HCT116 (cell line): ENCODE measurements around the gene IQSEC3. TPM values are rescaled to one million over a fixed set of nuclear protein-coding genes. Genes with fewer than 3 reads are reported as not detected.

Experiments
- ATAC-seq: fragments of 200-7000 bp; cut with Tn5 transposase; 2 replicates; pipeline ENCODE4 v1.9.1; 2020; ENCODE audit warnings: mild to moderate bottlenecking, moderate library complexity
- BruUV-seq: library from RNA; stranded (reverse); fragments of 400-500 nt; replicated peaks from 2 replicates; lab custom pipeline; 2021; lab: Mats Ljungman, UMichigan
- CTCF ChIA-PET: fragments of 300-600 bp; sonication (Branson Sonifier 250); formaldehyde crosslinking; loops from one replicate; lab custom pipeline; 2021; ENCODE audit warnings: antibody characterized with exemption; lab: Charles Lee
- POLR2A ChIA-PET: fragments of 300-600, 350-600 bp; sonication (Branson Sonifier 250); formaldehyde crosslinking; loops from one replicate; lab custom pipeline; 2021; ENCODE audit warnings: antibody characterized with exemption; lab: Charles Lee
- RAD21 ChIA-PET, 2 experiments: fragments of 300-600 bp; sonication (Branson Sonifier 250); formaldehyde crosslinking; loops; one replicate each; lab custom pipeline; 2023; ENCODE audit warnings: low total read pairs in 2 of 2; ENCODE audit not compliant: uncharacterized antibody in 2 of 2, unreplicated experiment in 2 of 2, low non-redundant PET in 1 of 2; lab: Charles Lee
- DNase-seq: peaks from one replicate; pipeline ENCODE4 v3.0.0-alpha.2; 2010; ENCODE audit warnings: low read depth, low spot score
- H2AFZ ChIP-seq: fragments of 200-600 bp; shearing (Covaris generic), sonication (generic); 2 replicates; pipeline ENCODE4 v1.6.1; 2017; ENCODE audit warnings: low read depth, mixed run types, mixed read lengths, antibody characterized with exemption, low read length; ENCODE audit not compliant: poor library complexity, severe bottlenecking
- H3K27ac ChIP-seq: 2 replicates; pipeline ENCODE4 v1.5.1; 2012; ENCODE audit warnings: low read depth, low read length
- H3K27me3 ChIP-seq: fragments of 200-600 bp; sonication (generic); 2 replicates; pipeline ENCODE4 v1.6.1; 2016; ENCODE audit warnings: mixed run types, low read length, mixed read lengths; ENCODE audit not compliant: insufficient read depth
- H3K36me3 ChIP-seq, 2 experiments: fragments of 200-500 bp in 1 of 2; fragments of 200-600 bp in 1 of 2; sonication (Bioruptor generic) in 1 of 2; sonication (generic) in 1 of 2; 2 replicates each; pipeline versions ENCODE4 v1.5.1 to v1.6.1; 2014 to 2016; ENCODE audit warnings: low read length in 2 of 2, inconsistent platforms in 1 of 2, mixed read lengths in 1 of 2, mixed run types in 1 of 2; ENCODE audit not compliant: insufficient read depth in 2 of 2, control insufficient read depth in 1 of 2
- H3K4me1 ChIP-seq, 2 experiments: fragments of 200-600 bp in 1 of 2; sonication (generic) in 1 of 2; 2 replicates each; pipeline versions ENCODE4 v1.5.1 to v1.6.1; 2012 to 2017; ENCODE audit warnings: low read length in 2 of 2, inconsistent platforms in 1 of 2, mild to moderate bottlenecking in 1 of 2, mixed read lengths in 1 of 2, mixed run types in 1 of 2, moderate library complexity in 1 of 2; ENCODE audit not compliant: insufficient read depth in 2 of 2, control insufficient read depth in 1 of 2
- H3K4me2 ChIP-seq: fragments of 200-600 bp; sonication (generic); 2 replicates; pipeline ENCODE4 v1.6.1; 2017; ENCODE audit warnings: mixed run types, low read length, mixed read lengths
- H3K4me3 ChIP-seq, 2 experiments: fragments of 200-600 bp in 1 of 2; sonication (generic) in 1 of 2; replicated peaks in 1 of 2; 2 replicates each; pipeline ENCODE4 v1.5.1; 2011 to 2016; ENCODE audit warnings: low read length in 2 of 2, control low read depth in 1 of 2, low read depth in 1 of 2, mild to moderate bottlenecking in 1 of 2, mixed read lengths in 1 of 2, mixed run types in 1 of 2
- H3K79me2 ChIP-seq: fragments of 200-600 bp; sonication (generic); 2 replicates; pipeline ENCODE4 v1.6.1; 2017; ENCODE audit warnings: mild to moderate bottlenecking, mixed run types, low read length, moderate library complexity, mixed read lengths; ENCODE audit not compliant: insufficient read depth
- H3K9ac ChIP-seq: fragments of 200-600 bp; sonication (generic); 2 replicates; pipeline ENCODE4 v1.6.1; 2016; ENCODE audit warnings: low read length, mixed read lengths
- H3K9me2 ChIP-seq: fragments of 200-600 bp; sonication (generic), shearing (Covaris generic); 2 replicates; pipeline ENCODE4 v1.6.1; 2017; ENCODE audit warnings: mixed run types, mild to moderate bottlenecking, moderate library complexity; ENCODE audit not compliant: insufficient read depth
- H3K9me3 ChIP-seq, 2 experiments: fragments of 200-500 bp in 1 of 2; fragments of 200-600 bp in 1 of 2; sonication (Bioruptor generic) in 1 of 2; sonication (generic) in 1 of 2; 2 replicates each; pipeline ENCODE4 v1.6.1; 2014 to 2017; ENCODE audit warnings: low read length in 2 of 2, mixed read lengths in 2 of 2, inconsistent platforms in 1 of 2, low read depth in 1 of 2, mild to moderate bottlenecking in 1 of 2, mixed run types in 1 of 2, moderate library complexity in 1 of 2; ENCODE audit not compliant: control insufficient read depth in 1 of 2, insufficient read depth in 1 of 2
- H4K20me1 ChIP-seq: fragments of 200-600 bp; sonication (generic), shearing (Covaris generic); 2 replicates; pipeline ENCODE4 v1.6.1; 2017; ENCODE audit warnings: mixed run types, mild to moderate bottlenecking, moderate library complexity; ENCODE audit not compliant: insufficient read depth
- CEBPB ChIP-seq: IDR thresholded peaks from 2 replicates; pipeline ENCODE4 v1.6.1; 2012; ENCODE audit warnings: low read depth
- EGR1 ChIP-seq: IDR thresholded peaks from 2 replicates; pipeline ENCODE4 v1.6.1; 2012; ENCODE audit warnings: low read depth
- ELF1 ChIP-seq: IDR thresholded peaks from 2 replicates; pipeline ENCODE4 v1.6.1; 2012; ENCODE audit warnings: low read depth, borderline replicate concordance
- EZH2phosphoT487 ChIP-seq: fragments of 200-600 bp; IDR thresholded peaks from 2 replicates; pipeline ENCODE4 v1.6.1; 2018; ENCODE audit warnings: antibody characterized with exemption, borderline replicate concordance
- FOSL1 ChIP-seq: IDR thresholded peaks from 2 replicates; pipeline ENCODE4 v1.6.1; 2012; ENCODE audit warnings: low read depth
- JUND ChIP-seq: IDR thresholded peaks from 2 replicates; pipeline ENCODE4 v1.6.1; 2012
- POLR2AphosphoS5 ChIP-seq: IDR thresholded peaks from 2 replicates; pipeline ENCODE4 v1.6.1; 2011; ENCODE audit warnings: mild to moderate bottlenecking, low read depth, low read length, moderate library complexity
- RAD21 ChIP-seq: IDR thresholded peaks from 2 replicates; pipeline ENCODE4 v1.6.1; 2012; ENCODE audit warnings: low read depth, mild to moderate bottlenecking
- SRF ChIP-seq: IDR thresholded peaks from 2 replicates; pipeline ENCODE4 v1.6.1; 2012; ENCODE audit warnings: low read depth
- TCF7L2 ChIP-seq: IDR thresholded peaks from 2 replicates; pipeline ENCODE4 v1.7.0; 2011; ENCODE audit warnings: borderline replicate concordance, inconsistent platforms; ENCODE audit not compliant: insufficient read depth, insufficient read length; ENCODE audit errors: extremely low read depth
- YY1 ChIP-seq: IDR thresholded peaks from 2 replicates; pipeline ENCODE4 v1.6.1; 2011; ENCODE audit warnings: low read length, low read depth, moderate library complexity, mild to moderate bottlenecking; ENCODE audit not compliant: insufficient replicate concordance; ENCODE audit errors: extremely low read depth
- ZNF274 ChIP-seq: fragments of 200-500 bp; sonication (Bioruptor generic); IDR thresholded peaks from 2 replicates; pipeline ENCODE4 v1.6.1; 2014; ENCODE audit warnings: mild to moderate bottlenecking, low read depth, low read length, inconsistent platforms
- intact Hi-C: fragments of 100-400 bp; cut with micrococcal nuclease; formaldehyde crosslinking; loops from 2 replicates; pipeline ENCODE4 v1.10.0; 2022
- total RNA-seq: library from RNA; stranded (reverse); gene quantifications from one replicate; pipeline ENCODE4 v1.2.1, GENCODE V29; 2021; ENCODE audit not compliant: unreplicated experiment
- TF ChIP-seq, protein P1 (sequence below), 3 experiments: fragments of 200-600 bp in 1 of 3; sonication (generic) in 1 of 3; IDR thresholded peaks in 2 of 3; conservative IDR thresholded peaks in 1 of 3; 2 replicates each; pipeline ENCODE4 v1.5.1; 2012 to 2017; ENCODE audit warnings: low read depth in 2 of 3, low read length in 2 of 3, antibody characterized with exemption in 1 of 3, borderline replicate concordance in 1 of 3, control low read depth in 1 of 3, mild to moderate bottlenecking in 1 of 3, mixed read lengths in 1 of 3, mixed run types in 1 of 3, moderate library complexity in 1 of 3; ENCODE audit not compliant: insufficient read depth in 1 of 3
- TF ChIP-seq, protein P2 (sequence below): IDR thresholded peaks from 2 replicates; pipeline ENCODE4 v1.6.1; 2012
- TF ChIP-seq, protein P3 (sequence below): IDR thresholded peaks from 2 replicates; pipeline ENCODE4 v1.6.1; 2011; ENCODE audit warnings: mild to moderate bottlenecking, low read length, moderate library complexity; ENCODE audit not compliant: insufficient replicate concordance; ENCODE audit errors: extremely low read depth

IQSEC3 gene
- total RNA-seq, 1 experiment from 2014 or later, result not detected

DNA sequence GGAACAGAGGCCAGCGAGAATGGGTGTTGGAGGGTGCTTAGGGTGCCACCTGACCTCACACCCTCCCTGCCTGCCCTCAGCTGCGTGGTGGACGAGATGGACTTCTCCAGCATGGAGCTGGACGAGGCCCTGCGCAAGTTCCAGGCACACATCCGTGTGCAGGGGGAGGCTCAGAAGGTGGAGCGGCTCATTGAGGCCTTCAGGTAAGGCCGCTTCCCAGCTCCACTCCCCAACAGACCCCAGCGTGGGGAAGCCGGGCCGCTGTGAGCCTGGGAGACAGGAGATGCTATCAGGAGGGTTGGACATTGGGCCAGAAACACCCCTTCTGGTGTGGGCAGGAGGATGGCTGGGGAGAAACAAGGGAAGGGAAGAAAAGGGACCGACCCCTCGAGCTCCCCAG lies 90.4 kb downstream of the IQSEC3 start:
- RAD21 ChIA-PET, result no interaction called here
- CTCF ChIA-PET, result no interaction called here
- H3K27ac ChIP-seq, result no peak overlapping the region

More for the DNA sequence above, 90.4 kb downstream of the IQSEC3 start:
- Histone ChIP-seq H3K9ac (no peak overlapping the region), H3K79me2 (no peaks in the 10 kb centered on the region), H3K4me3 (no peak overlapping the region), H3K36me3 (no peaks in the 10 kb centered on the region), H2AFZ (no peak overlapping the region), H3K4me1 (peaks cover 0 to 8% of the 10 kb centered on the region in 2 experiments; a peak in 1 of 4 replicates), H3K27me3 (peaks cover 4% of the 10 kb centered on the region; the same call in 1 of the 2 replicates), H3K9me3 (no peaks in the 10 kb centered on the region), H3K9me2 (no peaks in the 10 kb centered on the region), H4K20me1 (no peaks in the 10 kb centered on the region), H3K4me2 (no peak overlapping the region)
- no peak for TF ChIP-seq EZH2phosphoT487
- TF ChIP-seq TCF7L2, result no peak
- TF ChIP-seq FOSL1, result no peak
- TF ChIP-seq EGR1, result no peak
- TF ChIP-seq ELF1, result no peak
- TF ChIP-seq RAD21, result no peak
- no peak for TF ChIP-seq SRF
- TF ChIP-seq ZNF274, result no peak
- TF ChIP-seq, protein P1, sequence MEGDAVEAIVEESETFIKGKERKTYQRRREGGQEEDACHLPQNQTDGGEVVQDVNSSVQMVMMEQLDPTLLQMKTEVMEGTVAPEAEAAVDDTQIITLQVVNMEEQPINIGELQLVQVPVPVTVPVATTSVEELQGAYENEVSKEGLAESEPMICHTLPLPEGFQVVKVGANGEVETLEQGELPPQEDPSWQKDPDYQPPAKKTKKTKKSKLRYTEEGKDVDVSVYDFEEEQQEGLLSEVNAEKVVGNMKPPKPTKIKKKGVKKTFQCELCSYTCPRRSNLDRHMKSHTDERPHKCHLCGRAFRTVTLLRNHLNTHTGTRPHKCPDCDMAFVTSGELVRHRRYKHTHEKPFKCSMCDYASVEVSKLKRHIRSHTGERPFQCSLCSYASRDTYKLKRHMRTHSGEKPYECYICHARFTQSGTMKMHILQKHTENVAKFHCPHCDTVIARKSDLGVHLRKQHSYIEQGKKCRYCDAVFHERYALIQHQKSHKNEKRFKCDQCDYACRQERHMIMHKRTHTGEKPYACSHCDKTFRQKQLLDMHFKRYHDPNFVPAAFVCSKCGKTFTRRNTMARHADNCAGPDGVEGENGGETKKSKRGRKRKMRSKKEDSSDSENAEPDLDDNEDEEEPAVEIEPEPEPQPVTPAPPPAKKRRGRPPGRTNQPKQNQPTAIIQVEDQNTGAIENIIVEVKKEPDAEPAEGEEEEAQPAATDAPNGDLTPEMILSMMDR (IDR thresholded peaks at IDR 0.05 in 2 of 3, conservative IDR thresholded peaks at IDR 0.05 in 1 of 3; ENCODE audit: borderline replicate concordance in 1 of 3, insufficient read depth in 1 of 3, low read depth in 2 of 3, low read length in 2 of 3), result no peak
- TF ChIP-seq YY1, result no peak
- TF ChIP-seq POLR2AphosphoS5, result no peak
- TF ChIP-seq, protein P2, sequence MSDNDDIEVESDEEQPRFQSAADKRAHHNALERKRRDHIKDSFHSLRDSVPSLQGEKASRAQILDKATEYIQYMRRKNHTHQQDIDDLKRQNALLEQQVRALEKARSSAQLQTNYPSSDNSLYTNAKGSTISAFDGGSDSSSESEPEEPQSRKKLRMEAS, result no peak
- TF ChIP-seq, protein P3, sequence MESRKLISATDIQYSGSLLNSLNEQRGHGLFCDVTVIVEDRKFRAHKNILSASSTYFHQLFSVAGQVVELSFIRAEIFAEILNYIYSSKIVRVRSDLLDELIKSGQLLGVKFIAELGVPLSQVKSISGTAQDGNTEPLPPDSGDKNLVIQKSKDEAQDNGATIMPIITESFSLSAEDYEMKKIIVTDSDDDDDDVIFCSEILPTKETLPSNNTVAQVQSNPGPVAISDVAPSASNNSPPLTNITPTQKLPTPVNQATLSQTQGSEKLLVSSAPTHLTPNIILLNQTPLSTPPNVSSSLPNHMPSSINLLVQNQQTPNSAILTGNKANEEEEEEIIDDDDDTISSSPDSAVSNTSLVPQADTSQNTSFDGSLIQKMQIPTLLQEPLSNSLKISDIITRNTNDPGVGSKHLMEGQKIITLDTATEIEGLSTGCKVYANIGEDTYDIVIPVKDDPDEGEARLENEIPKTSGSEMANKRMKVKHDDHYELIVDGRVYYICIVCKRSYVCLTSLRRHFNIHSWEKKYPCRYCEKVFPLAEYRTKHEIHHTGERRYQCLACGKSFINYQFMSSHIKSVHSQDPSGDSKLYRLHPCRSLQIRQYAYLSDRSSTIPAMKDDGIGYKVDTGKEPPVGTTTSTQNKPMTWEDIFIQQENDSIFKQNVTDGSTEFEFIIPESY, result no peak
- no peak for TF ChIP-seq CEBPB
- TF ChIP-seq JUND, result no peak
- intact Hi-C loops, result no loop called here
- POLR2A ChIA-PET, result no interaction called here
- no peak for DNase-seq
- no TSS peak for BruUV-seq
- no peak for ATAC-seq
